ENCODE data around the gene KCNH5. TPM values are rescaled to one million over a fixed set of nuclear protein-coding genes. Genes with fewer than 3 reads are reported as not detected.

KCNH5 gene
- total RNA-seq, 3 donors from 2014 or later (not counting 1 experiment from before 2014, with no cell fraction given): not detected

DNA sequence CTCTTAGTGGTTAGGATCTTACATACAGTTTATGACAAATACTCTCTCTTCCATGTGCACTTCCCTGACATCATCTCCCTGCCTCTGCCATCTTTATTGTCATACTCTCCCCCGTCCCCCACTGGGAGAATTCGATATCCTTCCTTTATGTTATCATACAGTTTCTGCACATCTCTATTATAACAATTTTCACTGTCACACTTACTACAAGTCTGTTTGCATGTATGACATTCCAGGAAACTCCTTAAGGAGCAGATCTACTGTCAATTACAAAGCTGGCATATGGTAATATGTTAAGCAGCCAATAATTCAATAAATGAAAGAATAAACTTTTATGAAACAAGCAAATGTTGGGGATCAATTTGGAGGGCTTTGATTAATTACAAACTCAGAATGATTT is 91.1 kb downstream of the KCNH5 start:
- intact Hi-C loops (cut with micrococcal nuclease): no loop called here
- Histone ChIP-seq H3K4me1 (ENCODE audit: control insufficient read depth, insufficient read depth, low read length) (no peaks in the 10 kb centered on the region), H3K27me3 (ENCODE audit: control insufficient read depth, insufficient read depth, low read length) (no peaks in the 10 kb centered on the region), H3K27ac (ENCODE audit: low read length) (no peak overlapping the region), H3K36me3 (ENCODE audit: control insufficient read depth, insufficient read depth, low read length) (no peaks in the 10 kb centered on the region), H3K9me3 (ENCODE audit: control insufficient read depth, insufficient read depth, low read length) (no peaks in the 10 kb centered on the region), H3K4me3 (ENCODE audit: low read length) (no peak overlapping the region)
- H3K9me3 Mint-ChIP-seq: peaks cover 5 to 6% of the 10 kb centered on the region in 2 donors
- no peaks in the 10 kb centered on the region for H3K27me3 Mint-ChIP-seq (ENCODE audit: low read depth in 2 of 2)
- ATAC-seq (no peak), DNase-seq (no peak)
- no peak overlapping the region for H3K4me3 Mint-ChIP-seq
- no peak overlapping the region for H3K27ac Mint-ChIP-seq
- H3K36me3 Mint-ChIP-seq: no peaks in the 10 kb centered on the region
- WGBS (ENCODE audit: insufficient coverage): 78% methylated on average over 2 of the region's 2 CpGs
- H3K4me1 Mint-ChIP-seq: no peaks in the 10 kb centered on the region
- TF ChIP-seq, protein P1, sequence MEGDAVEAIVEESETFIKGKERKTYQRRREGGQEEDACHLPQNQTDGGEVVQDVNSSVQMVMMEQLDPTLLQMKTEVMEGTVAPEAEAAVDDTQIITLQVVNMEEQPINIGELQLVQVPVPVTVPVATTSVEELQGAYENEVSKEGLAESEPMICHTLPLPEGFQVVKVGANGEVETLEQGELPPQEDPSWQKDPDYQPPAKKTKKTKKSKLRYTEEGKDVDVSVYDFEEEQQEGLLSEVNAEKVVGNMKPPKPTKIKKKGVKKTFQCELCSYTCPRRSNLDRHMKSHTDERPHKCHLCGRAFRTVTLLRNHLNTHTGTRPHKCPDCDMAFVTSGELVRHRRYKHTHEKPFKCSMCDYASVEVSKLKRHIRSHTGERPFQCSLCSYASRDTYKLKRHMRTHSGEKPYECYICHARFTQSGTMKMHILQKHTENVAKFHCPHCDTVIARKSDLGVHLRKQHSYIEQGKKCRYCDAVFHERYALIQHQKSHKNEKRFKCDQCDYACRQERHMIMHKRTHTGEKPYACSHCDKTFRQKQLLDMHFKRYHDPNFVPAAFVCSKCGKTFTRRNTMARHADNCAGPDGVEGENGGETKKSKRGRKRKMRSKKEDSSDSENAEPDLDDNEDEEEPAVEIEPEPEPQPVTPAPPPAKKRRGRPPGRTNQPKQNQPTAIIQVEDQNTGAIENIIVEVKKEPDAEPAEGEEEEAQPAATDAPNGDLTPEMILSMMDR (IDR thresholded peaks at IDR 0.05): no peak

DNA sequence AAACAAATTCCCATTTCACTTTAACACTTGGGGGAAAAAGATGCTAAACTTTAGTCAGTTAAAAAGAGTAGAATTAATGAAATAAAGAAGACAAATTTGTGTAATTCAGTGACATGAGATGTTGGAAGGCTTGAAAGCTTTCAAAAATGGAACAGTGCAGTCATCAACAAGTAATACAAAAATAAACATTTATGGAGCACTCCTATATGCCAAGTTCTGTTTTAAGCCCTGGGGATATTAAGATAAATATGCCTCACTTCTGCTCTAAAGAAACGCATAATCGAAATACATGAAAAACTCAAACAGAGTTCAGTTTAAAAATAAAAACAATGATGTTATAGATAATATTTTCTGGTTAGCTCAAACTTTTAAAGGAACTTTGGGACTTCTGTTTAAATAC is 93.0 kb downstream of the KCNH5 start:
- no peaks in the 10 kb centered on the region for H3K4me1 Mint-ChIP-seq
- no peaks in the 10 kb centered on the region for H3K27me3 Mint-ChIP-seq (ENCODE audit: low read depth in 2 of 2)
- H3K9me3 ChIP-seq (ENCODE audit: control insufficient read depth, insufficient read depth, low read length): no peaks in the 10 kb centered on the region
- H3K4me3 Mint-ChIP-seq: no peak overlapping the region
- peaks cover 3 to 4% of the 10 kb centered on the region in 2 donors for H3K9me3 Mint-ChIP-seq
- H3K36me3 Mint-ChIP-seq: no peaks in the 10 kb centered on the region
- no peak overlapping the region for H3K27ac ChIP-seq (ENCODE audit: low read length)
- H3K27me3 ChIP-seq (ENCODE audit: control insufficient read depth, insufficient read depth, low read length): no peaks in the 10 kb centered on the region
- H3K27ac Mint-ChIP-seq: no peak overlapping the region
- DNase-seq: no peak
- TF ChIP-seq, protein P1 (IDR thresholded peaks at IDR 0.05): no peak
- intact Hi-C loops (cut with micrococcal nuclease): no loop called here
- no peak overlapping the region for H3K4me3 ChIP-seq (ENCODE audit: low read length)
- no peaks in the 10 kb centered on the region for H3K4me1 ChIP-seq (ENCODE audit: control insufficient read depth, insufficient read depth, low read length)
- no CpG with 5 or more reads among the region's 2 CpGs for WGBS (ENCODE audit: insufficient coverage)
- no peaks in the 10 kb centered on the region for H3K36me3 ChIP-seq (ENCODE audit: control insufficient read depth, insufficient read depth, low read length)
- no peak for ATAC-seq

DNA sequence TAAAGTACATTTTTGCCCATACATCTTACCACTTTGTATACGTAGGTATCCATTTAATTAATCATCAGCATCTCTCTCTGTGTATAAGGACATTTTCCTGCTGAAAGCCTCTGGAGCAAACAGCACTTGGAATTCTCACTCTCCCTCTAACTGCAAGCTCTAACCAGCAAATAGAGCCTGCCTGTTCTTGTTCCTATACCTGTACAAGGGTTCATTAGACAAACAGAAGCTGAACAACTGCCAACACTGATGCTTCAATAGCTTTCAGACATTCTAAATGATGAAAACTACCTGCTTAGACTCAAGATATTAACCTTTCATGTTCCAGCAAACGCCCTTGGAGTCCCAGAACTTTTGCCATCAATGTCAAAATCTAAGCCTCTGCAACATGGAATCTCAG is 98.0 kb downstream of the KCNH5 start:
- WGBS (ENCODE audit: insufficient coverage): 68% methylated on average over 2 of the region's 2 CpGs
- Histone ChIP-seq H3K27ac (ENCODE audit: low read length) (no peak overlapping the region), H3K27me3 (ENCODE audit: control insufficient read depth, insufficient read depth, low read length) (no peaks in the 10 kb centered on the region), H3K4me1 (ENCODE audit: control insufficient read depth, insufficient read depth, low read length) (no peaks in the 10 kb centered on the region), H3K9me3 (ENCODE audit: control insufficient read depth, insufficient read depth, low read length) (no peaks in the 10 kb centered on the region), H3K4me3 (ENCODE audit: low read length) (no peak overlapping the region), H3K36me3 (ENCODE audit: control insufficient read depth, insufficient read depth, low read length) (no peaks in the 10 kb centered on the region)
- TF ChIP-seq, protein P1 (IDR thresholded peaks at IDR 0.05): no peak
- intact Hi-C loops (cut with micrococcal nuclease): no loop called here
- no peaks in the 10 kb centered on the region for H3K36me3 Mint-ChIP-seq
- H3K27me3 Mint-ChIP-seq (ENCODE audit: low read depth in 2 of 2): no peaks in the 10 kb centered on the region
- H3K27ac Mint-ChIP-seq: no peak overlapping the region
- no peak overlapping the region for H3K4me3 Mint-ChIP-seq
- no peaks in the 10 kb centered on the region for H3K4me1 Mint-ChIP-seq
- no peaks in the 10 kb centered on the region for H3K9me3 Mint-ChIP-seq
- no peak for ATAC-seq
- DNase-seq: no peak

DNA sequence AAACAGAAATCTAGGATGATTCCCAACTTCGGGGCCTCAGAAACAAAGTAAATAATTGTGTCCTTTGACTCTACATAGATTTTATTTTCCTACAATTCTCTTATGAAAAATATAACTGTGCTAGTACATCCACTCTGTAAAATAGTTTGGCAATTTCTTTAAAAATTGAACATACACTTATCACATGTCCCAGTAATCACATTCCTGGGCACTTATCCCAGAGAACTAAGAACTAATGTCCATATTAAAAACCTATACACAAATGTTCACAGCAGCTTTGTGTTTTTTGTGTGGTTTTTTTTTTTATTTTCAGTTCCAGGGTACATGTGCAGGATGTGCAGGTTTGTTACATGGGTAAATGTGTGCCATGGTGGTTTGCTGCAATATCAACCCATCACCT is 99.0 kb downstream of the KCNH5 start:
- Histone ChIP-seq H3K27ac (ENCODE audit: low read length) (no peak overlapping the region), H3K4me1 (ENCODE audit: control insufficient read depth, insufficient read depth, low read length) (no peaks in the 10 kb centered on the region), H3K36me3 (ENCODE audit: control insufficient read depth, insufficient read depth, low read length) (no peaks in the 10 kb centered on the region), H3K9me3 (ENCODE audit: control insufficient read depth, insufficient read depth, low read length) (no peaks in the 10 kb centered on the region), H3K27me3 (ENCODE audit: control insufficient read depth, insufficient read depth, low read length) (no peaks in the 10 kb centered on the region), H3K4me3 (ENCODE audit: low read length) (no peak overlapping the region)
- Mint-ChIP-seq H3K4me3 (no peak overlapping the region), H3K27me3 (ENCODE audit: low read depth in 2 of 2) (no peaks in the 10 kb centered on the region), H3K27ac (no peak overlapping the region), H3K4me1 (no peaks in the 10 kb centered on the region), H3K36me3 (no peaks in the 10 kb centered on the region), H3K9me3 (no peaks in the 10 kb centered on the region)
- TF ChIP-seq, protein P1 (IDR thresholded peaks at IDR 0.05): no peak
- DNase-seq (no peak), ATAC-seq (no peak)
- WGBS (ENCODE audit: insufficient coverage): no CpG with 5 or more reads among the region's 1 CpG
- intact Hi-C loops (cut with micrococcal nuclease): no loop called here
